ENCODE data around the gene OSTM1. TPM values are rescaled to one million over a fixed set of nuclear protein-coding genes. Genes with fewer than 3 reads are reported as not detected.

The OSTM1 gene
- polyA plus RNA-seq, 1 of the 3 experiments (the other 2 are of a cell fraction) = 10.1 TPM

Small RNAs within 50 kb of the gene (small RNA-seq; reads per million reads assigned to genes)
- gene RF00019 = 0 reads per million in 7 experiments

Other genes starting within 250 kb of the OSTM1 start
- 13.2 TPM in 2 replicates for gene SEC63, start 116.5 kb downstream of the OSTM1 start, polyA plus RNA-seq (2012; rRNA removed)
- gene NR2E1, start 91.3 kb upstream of the OSTM1 start, polyA plus RNA-seq (2012; rRNA removed) = not detected in 2 replicates
- gene SNX3, start 186.3 kb upstream of the OSTM1 start, polyA plus RNA-seq (2012; rRNA removed) = 105 and 124 TPM in 2 replicates
- gene AFG1L, start 220.3 kb upstream of the OSTM1 start, polyA plus RNA-seq (2012; rRNA removed) = 0.71 and 0.93 TPM in 2 replicates

Data from SK-N-SH (cell line).